GM19324 (cell line): Measurements from ENCODE around the gene PDE4B.

Source experiments
- ATAC-seq: cut with Tn5 transposase; IDR thresholded peaks from one replicate; pipeline ENCODE4 v1.9.1; 2021; ENCODE audit warnings: mild to moderate bottlenecking, moderate library complexity; ENCODE audit not compliant: unreplicated experiment, low FRiP score

Gene PDE4B

DNA sequence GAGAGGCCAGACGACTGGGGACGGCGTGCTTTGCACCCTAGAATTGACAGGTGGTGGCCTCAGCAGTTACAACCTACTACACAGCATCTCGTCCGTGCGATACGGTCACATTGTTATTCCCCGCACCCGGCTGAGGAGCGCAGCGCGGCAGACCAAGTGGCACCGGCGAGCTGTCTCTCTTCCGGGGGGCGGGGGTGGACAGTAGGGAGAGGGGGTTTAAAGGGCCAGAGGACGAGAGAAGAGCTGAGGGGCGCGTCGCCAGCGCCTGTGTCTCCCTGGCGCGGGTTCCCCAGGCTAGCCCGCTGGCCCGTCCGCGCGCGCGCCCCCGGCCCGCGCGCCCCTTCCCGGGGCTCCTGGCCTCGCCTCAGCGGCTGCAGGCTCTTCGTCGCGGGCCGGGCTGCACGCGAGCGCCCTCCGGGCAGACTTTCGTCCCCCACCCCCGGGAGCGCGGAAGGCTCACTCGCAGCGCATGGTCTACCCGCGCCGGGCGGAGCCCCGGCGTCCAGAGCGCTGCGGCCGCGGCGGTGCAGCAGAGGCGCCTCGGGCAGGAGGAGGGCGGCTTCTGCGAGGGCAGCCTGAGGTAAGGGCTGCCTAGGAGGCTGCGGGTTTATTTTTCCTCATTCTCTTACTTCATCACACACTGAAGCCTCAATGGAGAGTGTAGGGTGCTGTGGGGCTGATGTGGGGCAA is at the start of gene PDE4B:
Gene PDE4B, plus strand, starts transcription at position 227 of the 690 bp plus-strand sequence.
- ATAC-seq: no peak

DNA sequence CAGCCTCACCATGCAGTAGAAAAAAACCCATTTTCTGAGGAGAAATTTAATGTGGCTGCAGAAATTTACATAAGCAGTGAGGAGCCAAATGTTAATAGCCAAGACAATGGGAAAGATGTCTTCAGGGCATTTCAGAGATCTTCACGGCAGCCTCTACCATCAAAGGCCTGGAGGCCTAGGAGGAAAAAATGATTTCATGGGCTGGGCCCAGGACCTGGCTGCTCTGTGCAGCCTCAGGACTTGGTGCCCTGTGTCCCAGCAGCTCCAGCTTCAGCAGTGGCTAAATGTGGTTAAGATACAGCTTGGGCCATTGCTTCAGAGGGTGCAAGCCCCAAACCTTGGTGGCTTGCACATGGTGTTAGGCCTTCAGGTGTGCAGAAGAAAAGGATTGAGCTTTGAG is 48.0 kb upstream of the PDE4B start:
- no peak for ATAC-seq

DNA sequence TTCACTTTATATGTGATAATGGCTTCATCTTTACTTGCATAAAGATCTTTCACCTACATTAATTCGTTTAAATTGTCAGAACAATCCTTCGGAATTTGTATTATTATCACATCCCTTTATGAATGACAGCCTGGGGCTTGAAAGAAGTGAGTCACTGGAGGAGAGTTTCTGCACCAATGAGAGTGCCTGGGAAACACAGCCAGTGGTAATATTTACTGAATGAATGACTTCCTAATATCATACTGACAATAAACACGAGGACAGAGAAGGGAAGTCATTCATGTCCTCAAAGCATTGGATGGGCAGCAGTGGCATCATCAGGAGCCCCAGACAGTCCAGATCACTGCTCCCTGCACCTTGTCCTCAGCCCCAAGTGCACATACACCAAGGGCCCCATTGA is 40.7 kb upstream of the PDE4B start:
- no peak for ATAC-seq

DNA sequence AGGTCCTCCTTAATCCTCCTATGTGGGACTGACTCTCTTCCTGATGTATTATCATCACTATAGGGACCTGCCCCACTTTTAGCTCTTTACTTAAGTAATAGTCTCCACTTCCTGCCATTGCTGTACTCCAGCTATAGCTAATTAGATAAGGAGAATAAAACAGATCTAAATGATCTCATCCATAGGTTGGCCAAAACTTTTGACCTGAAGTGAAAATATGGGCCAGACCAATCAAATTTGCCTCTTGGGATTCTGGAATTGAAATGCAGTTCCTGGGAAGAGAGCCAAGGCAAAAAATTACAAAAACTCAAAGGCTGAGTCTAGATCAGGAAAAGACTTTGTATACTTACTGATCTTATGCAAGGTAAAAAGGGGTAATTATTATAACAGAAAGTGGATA is 36.1 kb upstream of the PDE4B start:
- ATAC-seq: no peak

DNA sequence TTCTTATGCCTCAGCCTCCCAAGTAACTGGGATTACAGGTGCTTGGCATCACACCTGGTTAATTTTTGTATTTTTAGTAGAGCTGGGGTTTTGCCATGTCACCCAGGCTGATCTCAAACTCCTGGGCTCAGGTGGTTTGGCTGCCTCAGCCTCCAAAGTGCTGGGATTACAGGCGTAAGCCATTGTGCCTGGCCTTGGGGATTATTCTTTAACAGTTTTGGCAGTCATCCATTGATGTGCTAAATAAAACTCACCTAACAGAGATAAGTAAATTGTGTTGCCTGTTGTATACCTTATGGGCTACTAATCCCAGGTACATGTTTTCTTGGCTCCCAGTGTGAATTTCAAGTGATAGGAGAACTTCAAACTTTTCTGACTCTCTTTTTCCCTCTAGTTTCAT is 35.2 kb upstream of the PDE4B start:
- ATAC-seq: no peak

DNA sequence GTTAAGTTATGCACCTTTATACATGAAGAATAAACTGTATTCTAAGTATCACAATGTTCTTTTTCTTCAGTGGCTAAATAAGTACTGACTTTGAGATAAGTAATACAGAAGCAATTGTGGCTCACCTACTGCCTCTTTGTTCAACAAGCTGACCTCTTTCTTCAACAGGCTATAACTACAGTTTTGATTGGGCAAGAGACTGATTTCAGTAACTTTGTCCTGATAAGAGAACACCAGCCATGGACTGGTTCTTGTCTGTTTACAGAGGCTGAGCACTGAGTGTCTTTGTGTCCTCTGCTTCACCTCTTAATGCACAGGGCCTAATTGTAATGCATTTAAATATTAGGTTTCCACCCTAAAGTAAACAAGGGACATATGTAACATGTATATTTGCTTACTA is 34.6 kb upstream of the PDE4B start:
- ATAC-seq: no peak

DNA sequence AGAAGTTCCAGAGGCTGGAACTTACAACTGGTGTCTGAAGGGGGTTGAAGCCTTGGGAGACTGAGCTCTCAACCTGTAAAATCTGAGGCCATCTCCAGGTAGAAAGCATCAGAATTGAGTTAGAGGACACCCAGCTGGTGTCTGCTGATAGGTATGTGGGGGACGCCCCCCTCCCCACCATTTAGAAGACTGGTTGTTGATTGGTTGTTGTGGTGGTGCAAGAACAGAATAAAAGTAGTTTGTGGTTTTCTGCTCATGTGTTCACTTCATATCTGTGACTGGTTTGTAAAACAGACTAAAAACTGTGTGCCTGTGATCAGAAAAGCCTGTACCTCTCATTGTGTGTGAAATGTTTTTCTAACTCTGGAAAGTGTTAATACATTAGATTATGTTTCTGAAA is 33.2 kb upstream of the PDE4B start:
- no peak for ATAC-seq

DNA sequence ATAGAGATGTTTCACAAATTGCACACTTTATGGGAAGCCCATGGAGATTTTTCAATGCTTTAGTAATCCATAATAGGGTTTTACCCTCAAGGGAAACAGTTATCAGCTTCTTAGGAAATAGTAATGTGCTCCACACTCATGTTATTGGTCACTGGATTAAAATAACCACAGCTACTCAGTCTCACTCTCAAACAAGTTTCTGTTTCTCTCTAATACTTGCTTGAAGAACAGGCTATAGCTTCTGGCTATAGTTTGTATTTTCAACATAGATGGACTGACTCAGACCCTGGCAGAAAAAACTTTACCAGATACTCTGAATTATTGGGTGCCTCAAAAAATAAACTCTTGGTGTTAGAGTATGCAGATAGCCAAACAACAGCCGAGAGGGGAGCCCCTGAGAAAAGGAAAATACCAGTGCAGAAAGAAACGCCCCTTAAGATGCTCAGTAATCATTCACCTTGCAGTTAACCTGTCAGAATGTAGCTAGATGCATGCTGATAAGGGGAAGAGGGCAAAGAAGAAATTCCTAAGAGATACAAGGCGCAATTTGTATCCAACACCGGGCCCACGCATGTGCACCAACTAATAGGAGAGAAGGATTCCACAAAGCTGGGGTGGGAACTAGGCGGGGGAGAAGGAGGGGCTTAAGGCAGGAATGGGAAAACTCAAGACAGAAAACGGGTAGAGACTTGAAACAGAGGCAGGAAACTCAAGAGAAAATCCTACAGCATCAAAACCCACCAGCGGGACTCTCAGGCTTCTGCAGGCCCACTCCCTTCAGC is 30.4 kb upstream of the PDE4B start:
- ATAC-seq: peak; percentile 76

DNA sequence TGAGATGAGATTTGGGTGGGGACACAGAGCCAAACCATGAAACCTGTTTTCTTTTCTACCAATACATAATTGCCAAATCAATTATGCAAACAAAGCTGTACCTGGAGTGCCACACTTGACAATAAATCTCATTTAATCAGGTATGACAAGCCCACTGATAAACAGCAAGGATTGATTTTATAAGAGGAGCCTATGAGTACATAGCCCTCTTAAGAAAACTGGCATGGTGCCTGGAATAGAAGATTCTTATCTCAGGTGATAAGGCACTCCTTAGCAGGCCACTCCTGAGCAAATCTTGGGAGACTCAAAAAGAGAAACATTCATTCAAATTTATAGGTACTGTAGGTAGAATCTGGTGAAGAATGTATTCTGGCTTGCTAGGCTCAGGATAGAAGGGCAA is 28.6 kb upstream of the PDE4B start:
- ATAC-seq: no peak

DNA sequence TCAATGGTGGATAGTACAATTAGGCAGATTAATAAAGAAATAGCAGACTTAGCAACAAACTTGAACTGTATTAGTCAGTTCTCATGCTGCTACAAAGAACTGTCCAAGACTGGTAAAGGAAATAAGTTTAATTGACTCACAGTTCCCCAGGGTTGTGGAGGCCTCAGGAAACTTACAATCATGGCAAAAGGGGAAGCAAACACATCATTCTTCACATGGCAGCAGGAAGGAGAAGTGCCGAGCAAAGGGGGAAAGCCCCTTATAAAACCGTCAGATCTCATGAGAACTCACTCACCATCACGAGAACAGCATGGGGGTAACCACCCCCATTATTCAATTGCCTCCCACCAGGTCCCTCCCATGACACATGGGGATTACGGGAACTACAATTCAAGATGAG is 27.1 kb upstream of the PDE4B start:
- ATAC-seq: no peak

DNA sequence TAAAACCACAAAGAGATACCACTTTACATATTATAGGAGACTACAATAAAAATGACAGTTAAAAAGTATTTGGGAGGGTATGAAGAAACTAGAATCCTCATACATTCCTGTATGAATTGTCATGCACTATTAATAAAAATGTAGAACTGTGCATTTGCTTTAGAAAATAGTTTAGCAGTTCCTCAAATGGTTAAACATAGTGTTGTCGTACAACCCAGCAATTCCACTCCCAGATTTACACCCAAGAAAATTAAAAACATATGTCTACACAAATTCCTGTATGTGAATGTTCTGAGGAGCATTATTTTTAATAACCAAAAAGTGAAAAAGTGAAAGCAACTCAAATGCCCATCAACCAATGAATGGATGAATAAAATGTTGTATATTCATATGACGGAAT is 23.1 kb upstream of the PDE4B start:
- ATAC-seq: no peak

DNA sequence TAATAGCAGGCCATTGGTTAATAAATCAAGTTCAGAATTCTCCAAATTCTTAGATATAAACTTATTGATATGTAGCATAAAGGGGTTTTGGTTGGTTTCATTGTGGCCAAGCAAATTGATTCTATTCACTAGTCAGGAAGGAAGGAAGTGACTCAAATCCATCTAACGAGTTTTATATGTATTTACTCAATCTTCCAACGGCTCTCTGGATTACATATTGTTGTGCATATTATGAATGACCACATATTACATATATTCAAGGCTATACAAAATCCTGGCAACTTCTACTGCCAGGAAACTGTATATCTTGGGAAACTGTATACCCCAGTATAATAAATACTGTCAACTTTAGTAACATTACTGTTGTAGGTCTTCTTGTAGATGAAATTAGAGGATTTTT is 20.1 kb upstream of the PDE4B start:
- no peak for ATAC-seq

DNA sequence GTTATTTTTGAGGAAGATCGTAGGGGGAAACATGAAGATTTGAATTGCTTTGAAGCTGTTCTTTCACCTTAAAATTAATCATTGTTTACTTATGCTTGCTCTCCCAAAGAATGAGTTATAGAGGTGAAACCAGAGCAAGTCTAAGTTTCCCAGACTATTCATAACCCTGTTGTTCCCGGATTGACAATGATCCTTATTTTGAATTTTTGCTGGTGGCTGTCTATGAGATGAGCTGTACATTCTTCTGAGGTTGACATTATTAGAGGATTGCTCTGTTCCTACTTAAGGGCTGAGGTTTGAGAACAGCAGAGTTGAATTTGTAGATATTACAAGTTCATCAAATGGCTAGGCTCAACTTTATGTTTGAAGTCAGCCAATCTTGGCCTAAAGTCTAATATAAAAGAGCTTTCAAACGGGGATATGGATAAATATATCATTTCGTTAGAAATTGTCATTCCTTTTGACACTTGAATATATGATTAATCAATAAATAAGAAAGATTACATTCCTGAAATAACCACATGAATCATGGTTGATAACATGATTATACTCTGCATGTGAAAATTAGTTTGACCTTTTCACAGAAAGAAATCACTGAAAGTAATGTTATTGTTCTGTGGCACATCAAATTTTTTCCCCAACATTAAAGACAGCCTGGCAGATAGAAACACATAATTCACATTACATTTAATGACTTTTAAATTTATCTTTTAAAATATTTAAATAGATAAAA is 19.1 kb upstream of the PDE4B start:
- ATAC-seq: no peak

DNA sequence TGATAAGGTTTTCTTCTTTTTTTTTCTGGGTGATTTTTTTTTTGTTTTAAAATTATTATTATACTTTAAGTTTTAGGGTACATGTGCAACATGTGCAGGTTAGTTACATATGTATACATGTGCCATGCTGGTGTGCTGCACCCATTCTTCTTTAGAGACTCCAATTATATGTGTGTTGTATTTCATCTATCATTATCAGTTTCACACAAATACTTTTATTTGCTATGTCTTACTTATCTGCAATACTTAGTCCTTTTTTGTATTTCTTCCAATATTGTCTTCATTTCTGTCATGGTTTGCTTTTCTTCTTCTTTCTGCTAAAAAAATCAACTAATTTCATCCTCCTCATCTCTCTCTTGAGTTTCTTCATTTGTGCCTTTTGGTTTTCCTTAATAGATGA is 3.9 kb upstream of the PDE4B start:
- ATAC-seq: no peak

DNA sequence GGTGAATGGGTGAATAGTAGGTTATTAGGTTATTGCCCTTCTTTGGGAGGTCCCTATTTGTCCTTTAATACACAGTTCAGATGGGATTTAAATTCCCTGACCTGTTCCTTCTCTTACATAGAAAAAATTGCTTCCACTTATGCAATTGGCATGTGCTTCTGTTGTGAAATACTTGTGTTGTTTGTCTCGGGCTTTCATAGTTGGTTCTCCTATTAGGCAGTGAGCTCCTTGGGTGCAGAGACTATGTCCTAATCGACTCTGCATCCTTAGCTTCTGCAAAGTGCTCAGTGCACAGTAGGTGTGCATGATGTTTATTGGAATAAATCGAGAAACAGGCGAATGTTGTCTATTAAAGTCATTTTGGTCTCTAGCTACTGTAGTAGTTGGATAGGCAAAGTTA is 1.3 kb upstream of the PDE4B start:
- no peak for ATAC-seq

DNA sequence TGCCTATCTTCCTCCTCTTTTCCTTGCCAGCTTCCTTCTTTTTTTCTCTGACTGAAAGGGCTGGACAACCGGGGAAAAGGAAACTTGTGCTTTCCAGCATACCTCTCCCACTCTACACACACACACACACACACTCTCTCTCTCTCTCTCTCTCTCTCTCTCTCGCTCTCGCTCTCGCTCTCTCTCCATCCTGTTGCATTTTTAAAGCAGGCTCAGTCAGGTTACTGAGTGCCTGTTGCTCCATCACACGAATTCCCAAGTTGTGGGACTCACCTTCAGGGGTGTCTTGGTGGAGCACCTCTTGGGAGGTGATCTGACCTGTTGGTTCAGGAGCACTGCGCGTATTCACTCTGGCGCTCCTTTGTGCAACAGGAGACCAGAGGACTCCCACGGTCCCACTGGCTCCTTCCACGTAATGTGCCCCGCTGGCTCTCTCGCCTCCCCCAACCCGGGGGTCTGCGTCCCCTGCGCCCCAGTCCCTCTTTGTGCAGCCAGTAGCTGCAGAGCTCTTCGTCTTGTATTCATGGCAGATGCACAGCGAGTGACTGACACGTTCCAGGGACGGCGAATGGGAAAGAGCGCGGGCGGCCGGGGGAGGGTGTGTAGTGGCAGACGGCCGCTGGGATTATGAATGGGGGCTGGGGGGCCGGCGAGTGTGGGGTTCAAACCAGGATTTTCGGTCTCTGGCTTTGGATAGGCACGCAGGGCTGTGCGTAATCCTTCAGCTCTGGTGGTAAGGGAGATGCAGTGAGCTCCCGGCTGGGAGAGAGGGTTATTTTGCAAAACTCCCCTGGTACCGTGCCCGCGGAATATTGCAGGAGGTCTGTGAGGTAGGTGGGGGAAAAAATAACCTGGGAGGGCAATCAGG is 660 bp upstream of the PDE4B start:
- no peak for ATAC-seq

DNA sequence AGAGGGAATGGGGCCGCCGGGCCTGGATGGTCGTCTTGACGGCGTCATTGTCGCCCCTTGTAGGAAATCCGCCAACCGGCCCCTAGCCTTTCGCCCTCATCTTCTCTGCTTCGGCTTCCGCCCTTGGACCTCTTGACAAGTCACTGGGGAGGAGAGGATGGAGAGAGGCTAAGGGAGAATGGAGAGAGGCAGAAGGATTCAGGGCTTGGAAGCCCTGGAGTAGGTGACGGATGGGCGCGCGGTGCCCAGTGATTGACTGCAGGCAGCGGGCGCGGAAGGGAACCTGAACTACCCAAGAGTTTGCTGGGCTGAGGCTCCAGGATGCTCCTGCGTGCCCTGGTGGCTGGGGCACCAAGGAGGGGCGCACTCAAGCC is 651 bp downstream of the PDE4B start:
- ATAC-seq: no peak

DNA sequence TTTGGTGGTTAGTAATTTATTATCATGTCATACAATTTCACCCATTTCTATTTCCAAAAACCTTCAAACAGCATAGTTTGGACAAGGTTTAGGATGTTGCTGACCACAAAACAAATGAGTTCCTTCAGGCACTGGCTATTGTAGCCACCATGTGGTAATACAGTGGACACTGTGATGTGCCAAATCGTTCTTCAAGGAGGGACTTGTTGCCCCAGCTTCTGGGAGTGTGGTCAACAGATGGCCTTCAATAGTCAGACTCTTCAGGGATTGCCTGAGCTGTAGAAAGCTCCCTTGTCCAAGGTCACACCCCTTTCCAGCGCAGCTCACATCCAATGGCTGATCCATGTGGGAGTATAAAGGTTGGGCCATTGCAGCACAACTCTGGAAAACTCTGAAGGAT is 2.6 kb downstream of the PDE4B start:
- ATAC-seq: no peak

DNA sequence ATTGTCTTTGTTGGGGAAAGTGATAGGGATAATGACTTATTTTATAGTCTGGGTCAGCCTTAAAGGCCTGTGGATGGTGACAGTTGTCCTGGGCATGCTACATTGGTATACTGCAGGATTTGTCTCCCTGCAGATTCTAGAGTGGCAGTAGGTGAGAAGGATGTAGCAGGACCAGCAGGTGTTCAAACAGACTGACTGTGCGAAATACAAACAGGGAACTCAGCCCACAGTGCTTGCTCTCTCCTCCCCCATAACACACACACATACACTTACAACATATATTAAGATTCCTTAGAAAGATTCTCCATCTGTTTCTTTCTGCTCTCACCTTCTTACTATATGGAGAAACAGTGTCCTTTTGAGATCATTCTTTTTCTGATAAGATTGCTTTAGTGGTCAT is 6.9 kb downstream of the PDE4B start:
- ATAC-seq: no peak

DNA sequence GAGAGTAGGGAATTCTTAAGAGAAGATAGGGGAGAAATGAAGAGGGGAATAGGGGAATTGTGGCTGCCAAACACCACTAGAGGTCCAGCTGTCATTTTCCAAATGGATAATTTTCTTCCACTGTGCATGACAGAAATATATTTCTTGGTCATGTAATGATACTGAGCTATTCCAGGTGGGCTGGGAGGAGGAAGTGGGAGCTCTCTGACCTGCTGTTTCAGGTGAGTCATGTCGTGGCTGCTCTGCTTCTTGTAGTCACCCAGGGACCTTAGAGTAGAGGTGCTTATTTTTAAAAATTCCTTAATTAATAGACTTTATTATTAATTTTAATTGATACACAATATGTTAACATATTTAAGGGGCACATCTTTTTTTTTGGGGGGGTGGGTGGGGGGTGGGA is 11.9 kb downstream of the PDE4B start:
- ATAC-seq: no peak

DNA sequence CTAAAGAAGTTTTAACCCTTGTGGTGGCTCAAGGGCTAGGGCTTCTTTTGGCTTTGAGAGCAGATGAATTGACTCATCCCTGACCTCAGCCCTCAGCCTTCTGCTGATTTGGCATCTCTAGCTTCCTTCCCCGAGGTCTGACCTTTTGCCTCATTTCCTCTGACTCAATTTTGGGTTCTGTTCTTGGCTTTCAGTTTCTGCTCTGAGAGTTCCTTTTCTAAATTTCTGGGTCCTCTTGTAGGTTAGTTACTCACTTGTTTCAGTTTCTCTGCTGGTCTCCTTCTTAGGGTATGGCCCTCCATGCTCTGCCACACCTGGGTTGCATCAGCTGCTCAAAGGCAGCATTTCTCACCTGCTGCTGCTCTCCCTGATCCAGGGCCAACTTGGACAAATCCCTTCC is 19.4 kb downstream of the PDE4B start:
- peak; percentile 99 for ATAC-seq
